OCI-LY7 (cell line): ENCODE data around the gene MAPT. TPM values are rescaled to one million over a fixed set of nuclear protein-coding genes. Genes with fewer than 3 reads are reported as not detected.

Experiments
- BruUV-seq: library from RNA; stranded (reverse); fragments of 400-500 nt; replicated peaks from 2 replicates; lab custom pipeline; 2021; lab: Mats Ljungman, UMichigan
- CTCF ChIA-PET: fragments of 300-600 bp; sonication (Branson Sonifier 250); formaldehyde crosslinking; loops from one replicate; lab custom pipeline; 2022; ENCODE audit warnings: antibody characterized with exemption; ENCODE audit not compliant: unreplicated experiment; lab: Charles Lee
- POLR2A ChIA-PET: fragments of 300-600 bp; sonication (Branson Sonifier 250); formaldehyde crosslinking; loops from one replicate; lab custom pipeline; 2022; ENCODE audit warnings: antibody characterized with exemption; lab: Charles Lee
- DNase-seq: peaks from one replicate; pipeline ENCODE4 v3.0.0-alpha.2; 2015; ENCODE audit warnings: low spot score
- H2AFZ ChIP-seq: fragments of 200-600 bp; sonication (generic), shearing (Covaris generic); 2 replicates; pipeline ENCODE4 v1.6.1; 2014; ENCODE audit warnings: mild to moderate bottlenecking, antibody characterized with exemption, low read length, moderate library complexity
- H3K27ac ChIP-seq: fragments of 200-600 bp; sonication (generic); 2 replicates; pipeline ENCODE4 v1.5.1; 2014; ENCODE audit warnings: mixed run types, low read depth, mild to moderate bottlenecking, moderate library complexity, low read length, inconsistent platforms; ENCODE audit not compliant: poor library complexity, severe bottlenecking
- H3K36me3 ChIP-seq: fragments of 200-600 bp; sonication (generic); 2 replicates; pipeline ENCODE4 v1.6.1; 2014; ENCODE audit warnings: mild to moderate bottlenecking, antibody characterized with exemption, low read length, moderate library complexity, mixed read lengths; ENCODE audit not compliant: insufficient read depth
- H3K4me1 ChIP-seq: fragments of 200-600 bp; sonication (generic); 2 replicates; pipeline ENCODE4 v1.5.1; 2014; ENCODE audit warnings: mild to moderate bottlenecking, low read length; ENCODE audit not compliant: insufficient read depth, poor library complexity, severe bottlenecking
- H3K4me2 ChIP-seq: fragments of 200-600 bp; sonication (generic); 2 replicates; pipeline ENCODE4 v1.6.1; 2014; ENCODE audit warnings: mild to moderate bottlenecking, low read length
- H3K4me3 ChIP-seq: fragments of 200-600 bp; sonication (generic); 2 replicates; pipeline ENCODE4 v1.5.1; 2014; ENCODE audit warnings: mild to moderate bottlenecking, low read depth, low read length; ENCODE audit not compliant: poor library complexity, severe bottlenecking
- H3K79me2 ChIP-seq: fragments of 200-600 bp; sonication (generic); 2 replicates; pipeline ENCODE4 v1.6.1; 2016; ENCODE audit warnings: low read depth, mild to moderate bottlenecking, low read length, moderate library complexity, mixed read lengths; ENCODE audit not compliant: insufficient read depth
- H3K9me2 ChIP-seq: fragments of 200-600 bp; sonication (generic); 2 replicates; pipeline ENCODE4 v1.6.1; 2016; ENCODE audit warnings: mild to moderate bottlenecking, low read length, mixed read lengths; ENCODE audit not compliant: insufficient read depth
- H3K9me3 ChIP-seq: fragments of 200-600 bp; sonication (generic); 2 replicates; pipeline ENCODE4 v1.6.1; 2014; ENCODE audit warnings: mild to moderate bottlenecking, mixed run types, low read length, mixed read lengths
- H4K20me1 ChIP-seq: fragments of 200-600 bp; sonication (generic); 2 replicates; pipeline ENCODE4 v1.6.1; 2014; ENCODE audit warnings: mild to moderate bottlenecking, antibody characterized with exemption, low read length, moderate library complexity, mixed read lengths; ENCODE audit not compliant: insufficient read depth
- EZH2phosphoT487 ChIP-seq: fragments of 200-600 bp; sonication (generic); IDR thresholded peaks from 2 replicates; pipeline ENCODE4 v1.6.1; 2018; ENCODE audit warnings: low read depth, borderline replicate concordance, mild to moderate bottlenecking, mixed run types, antibody characterized with exemption, low read length, moderate library complexity, mixed read lengths
- intact Hi-C: fragments of 100-400 bp; cut with micrococcal nuclease; formaldehyde crosslinking; loops from one replicate; pipeline ENCODE4 v1.10.0; 2022; ENCODE audit not compliant: unreplicated experiment
- total RNA-seq, 2 experiments: library from RNA; depleted of rRNA in 1 of 2; stranded (reverse); fragments of >200 nt in 1 of 2; shearing (Covaris generic) in 1 of 2; gene quantifications; 2 replicates each; pipeline ENCODE4 v1.2.3, GENCODE V29; 2014 to 2022
- TF ChIP-seq, protein P1 (sequence below): fragments of 200-600 bp; sonication (generic); conservative IDR thresholded peaks from 2 replicates; pipeline ENCODE4 v1.5.1; 2014; ENCODE audit warnings: mild to moderate bottlenecking, antibody characterized with exemption, low read length, moderate library complexity, mixed read lengths

MAPT gene
- total RNA-seq, 2 experiments from 2014 or later: 0.44 TPM; not detected in 1

DNA sequence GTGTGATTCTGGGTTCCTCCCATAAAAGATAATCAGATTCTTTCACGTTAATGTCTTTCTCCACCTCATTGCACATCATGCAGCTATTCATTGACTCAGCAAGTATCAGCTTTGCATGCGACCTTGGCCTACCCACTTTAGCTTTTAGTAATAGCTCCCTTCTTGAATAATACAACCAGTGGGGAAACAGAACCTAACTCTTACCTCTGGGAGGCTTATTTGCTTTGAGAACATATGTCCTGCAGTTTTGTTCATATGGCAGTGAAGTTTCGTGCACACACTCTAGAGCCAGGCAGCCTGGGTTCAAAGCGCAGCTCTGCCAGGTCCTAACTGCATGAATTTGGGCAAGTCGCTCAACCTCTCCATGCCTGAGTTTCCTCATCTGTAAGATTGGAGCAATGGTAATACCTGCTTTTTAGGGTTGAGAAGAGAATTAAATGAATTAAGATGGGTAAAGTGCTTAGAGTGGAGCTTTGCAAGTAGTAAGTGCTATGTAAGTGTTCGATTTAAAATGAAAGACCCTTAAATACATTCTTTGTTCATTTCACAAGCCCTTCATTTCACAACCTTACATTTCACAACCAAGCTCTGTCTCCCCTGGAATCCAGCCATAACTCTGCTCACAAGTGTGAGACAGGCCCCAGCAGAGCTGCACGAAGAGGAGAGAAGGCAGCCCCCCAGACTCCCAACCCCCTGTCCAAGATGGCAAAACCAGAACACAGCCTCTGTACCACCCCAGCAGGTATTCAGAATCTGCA lies 29.3 kb downstream of the MAPT start:
- POLR2A ChIA-PET: no interaction called here

DNA sequence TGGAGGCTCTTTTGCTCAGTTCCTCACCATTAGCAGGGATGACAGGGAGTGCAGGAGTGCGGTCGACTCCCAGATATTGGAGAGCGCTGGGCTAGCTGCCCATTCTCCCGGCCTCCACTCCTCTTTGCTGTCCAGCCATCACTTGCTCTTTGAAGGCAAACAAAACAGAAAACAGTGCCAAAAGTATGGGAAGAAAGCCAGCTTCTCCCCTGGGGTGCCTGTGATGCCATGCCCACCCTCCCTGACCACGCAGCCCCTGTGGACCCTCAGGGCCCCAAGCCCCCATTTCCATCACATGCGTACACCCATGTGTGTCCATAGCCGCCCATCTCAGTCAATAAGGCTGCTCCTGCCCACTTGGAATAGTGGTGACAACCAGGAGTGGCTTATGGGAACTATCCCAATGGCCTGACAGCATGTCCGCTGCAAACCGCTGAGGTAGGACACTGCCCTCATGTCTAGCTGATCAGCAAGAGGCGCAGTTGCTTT lies 30.0 kb downstream of the MAPT start:
- Histone ChIP-seq H4K20me1 (no peaks in the 10 kb centered on the region), H3K79me2 (no peaks in the 10 kb centered on the region), H3K9me3 (no peaks in the 10 kb centered on the region), H3K9me2 (no peaks in the 10 kb centered on the region), H3K4me1 (no peaks in the 10 kb centered on the region), H3K4me2 (no peak overlapping the region), H3K27ac (no peak overlapping the region), H2AFZ (no peak overlapping the region), H3K36me3 (no peaks in the 10 kb centered on the region), H3K4me3 (no peak overlapping the region)
- ChIA-PET POLR2A (no interaction called here), CTCF (no interaction called here)
- BruUV-seq: no TSS peak
- intact Hi-C loops: no loop called here
- DNase-seq: no peak
- TF ChIP-seq, protein P1, sequence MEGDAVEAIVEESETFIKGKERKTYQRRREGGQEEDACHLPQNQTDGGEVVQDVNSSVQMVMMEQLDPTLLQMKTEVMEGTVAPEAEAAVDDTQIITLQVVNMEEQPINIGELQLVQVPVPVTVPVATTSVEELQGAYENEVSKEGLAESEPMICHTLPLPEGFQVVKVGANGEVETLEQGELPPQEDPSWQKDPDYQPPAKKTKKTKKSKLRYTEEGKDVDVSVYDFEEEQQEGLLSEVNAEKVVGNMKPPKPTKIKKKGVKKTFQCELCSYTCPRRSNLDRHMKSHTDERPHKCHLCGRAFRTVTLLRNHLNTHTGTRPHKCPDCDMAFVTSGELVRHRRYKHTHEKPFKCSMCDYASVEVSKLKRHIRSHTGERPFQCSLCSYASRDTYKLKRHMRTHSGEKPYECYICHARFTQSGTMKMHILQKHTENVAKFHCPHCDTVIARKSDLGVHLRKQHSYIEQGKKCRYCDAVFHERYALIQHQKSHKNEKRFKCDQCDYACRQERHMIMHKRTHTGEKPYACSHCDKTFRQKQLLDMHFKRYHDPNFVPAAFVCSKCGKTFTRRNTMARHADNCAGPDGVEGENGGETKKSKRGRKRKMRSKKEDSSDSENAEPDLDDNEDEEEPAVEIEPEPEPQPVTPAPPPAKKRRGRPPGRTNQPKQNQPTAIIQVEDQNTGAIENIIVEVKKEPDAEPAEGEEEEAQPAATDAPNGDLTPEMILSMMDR: no peak
- TF ChIP-seq EZH2phosphoT487: no peak

More for the DNA sequence above, 29.3 kb downstream of the MAPT start:
- no TSS peak for BruUV-seq
- Histone ChIP-seq H3K4me2 (no peak overlapping the region), H3K36me3 (no peaks in the 10 kb centered on the region), H3K79me2 (no peaks in the 10 kb centered on the region), H3K9me3 (no peaks in the 10 kb centered on the region), H4K20me1 (no peaks in the 10 kb centered on the region), H3K4me1 (no peaks in the 10 kb centered on the region), H3K27ac (no peak overlapping the region), H2AFZ (no peak overlapping the region), H3K4me3 (no peak overlapping the region), H3K9me2 (no peaks in the 10 kb centered on the region)
- TF ChIP-seq, protein P1: no peak
- TF ChIP-seq EZH2phosphoT487: no peak
- CTCF ChIA-PET: no interaction called here
- intact Hi-C loops: no loop called here
- DNase-seq: no peak

DNA sequence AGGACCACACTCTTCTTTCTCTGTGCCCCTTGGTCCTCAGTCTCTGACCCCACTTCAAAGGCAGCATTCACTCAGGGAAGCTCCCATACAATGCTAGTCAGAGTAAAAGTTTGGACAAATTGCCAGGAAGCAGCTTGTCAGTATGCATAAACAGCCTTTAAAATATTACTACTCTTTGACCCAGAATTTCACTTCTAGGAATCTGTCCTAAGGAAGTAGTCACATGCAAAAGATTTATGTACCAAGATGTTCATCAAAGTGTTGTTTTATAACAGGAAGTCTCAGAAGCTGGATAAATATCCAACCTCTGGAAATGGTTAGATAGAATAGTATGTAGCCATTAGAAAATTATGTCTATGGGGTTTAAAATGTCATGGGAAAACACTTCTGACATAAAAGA lies 31.0 kb downstream of the MAPT start:
- no peaks in the 10 kb centered on the region for H3K9me2 ChIP-seq
- intact Hi-C loops: no loop called here
- TF ChIP-seq, protein P1: no peak
- no peak for TF ChIP-seq EZH2phosphoT487
- H3K79me2 ChIP-seq: no peaks in the 10 kb centered on the region
- POLR2A ChIA-PET: interaction anchor here (0.6 kb wide), 1 partner anchor 993 kb away, joined by 4 read pairs; no protein-coding TSS in a partner anchor
- no peak overlapping the region for H3K4me3 ChIP-seq
- no peaks in the 10 kb centered on the region for H3K36me3 ChIP-seq
- H3K27ac ChIP-seq: no peak overlapping the region
- no peaks in the 10 kb centered on the region for H3K9me3 ChIP-seq
- H3K4me2 ChIP-seq: no peak overlapping the region
- no peaks in the 10 kb centered on the region for H3K4me1 ChIP-seq
- no peaks in the 10 kb centered on the region for H4K20me1 ChIP-seq
- CTCF ChIA-PET: no interaction called here
- BruUV-seq: no TSS peak
- no peak for DNase-seq
- H2AFZ ChIP-seq: no peak overlapping the region
